ENCODE measurements around the gene MICAL3. TPM values are rescaled to one million over a fixed set of nuclear protein-coding genes. Genes with fewer than 3 reads are reported as not detected.

Gene MICAL3
- total RNA-seq, 2 experiments from 2014 or later, result 26.4 to 29.7 TPM

- Mint-ChIP-seq H3K4me1 (ENCODE audit: low read depth) (no peaks in the 10 kb centered on the region), H3K27me3 (ENCODE audit: low read depth) (no peaks in the 10 kb centered on the region), H3K36me3 (ENCODE audit: low read depth) (no peaks in the 10 kb centered on the region), H3K27ac (no peak overlapping the region), H3K4me3 (no peak overlapping the region), H3K9me3 (ENCODE audit: insufficient read depth) (no peaks in the 10 kb centered on the region)
- CTCF ChIA-PET, result no interaction called here
- POLR2A ChIA-PET, result no interaction called here
- ATAC-seq, result no peak
- no peak for DNase-seq
Observed at GRCh38 chr22:17906978-17907747, 117.2 kb downstream of the MICAL3 start.

- no peak for DNase-seq
- no peak overlapping the region for H3K4me3 Mint-ChIP-seq
- H3K4me1 Mint-ChIP-seq (ENCODE audit: low read depth), result no peaks in the 10 kb centered on the region
- no peaks in the 10 kb centered on the region for H3K9me3 Mint-ChIP-seq (ENCODE audit: insufficient read depth)
- no peak for ATAC-seq
- no peak overlapping the region for H3K27ac Mint-ChIP-seq
- ChIA-PET CTCF (no interaction called here), POLR2A (no interaction called here)
- no peaks in the 10 kb centered on the region for H3K27me3 Mint-ChIP-seq (ENCODE audit: low read depth)
- H3K36me3 Mint-ChIP-seq (ENCODE audit: low read depth), result no peaks in the 10 kb centered on the region
Observed at GRCh38 chr22:17905445-17905844, 118.9 kb downstream of the MICAL3 start.

DNA sequence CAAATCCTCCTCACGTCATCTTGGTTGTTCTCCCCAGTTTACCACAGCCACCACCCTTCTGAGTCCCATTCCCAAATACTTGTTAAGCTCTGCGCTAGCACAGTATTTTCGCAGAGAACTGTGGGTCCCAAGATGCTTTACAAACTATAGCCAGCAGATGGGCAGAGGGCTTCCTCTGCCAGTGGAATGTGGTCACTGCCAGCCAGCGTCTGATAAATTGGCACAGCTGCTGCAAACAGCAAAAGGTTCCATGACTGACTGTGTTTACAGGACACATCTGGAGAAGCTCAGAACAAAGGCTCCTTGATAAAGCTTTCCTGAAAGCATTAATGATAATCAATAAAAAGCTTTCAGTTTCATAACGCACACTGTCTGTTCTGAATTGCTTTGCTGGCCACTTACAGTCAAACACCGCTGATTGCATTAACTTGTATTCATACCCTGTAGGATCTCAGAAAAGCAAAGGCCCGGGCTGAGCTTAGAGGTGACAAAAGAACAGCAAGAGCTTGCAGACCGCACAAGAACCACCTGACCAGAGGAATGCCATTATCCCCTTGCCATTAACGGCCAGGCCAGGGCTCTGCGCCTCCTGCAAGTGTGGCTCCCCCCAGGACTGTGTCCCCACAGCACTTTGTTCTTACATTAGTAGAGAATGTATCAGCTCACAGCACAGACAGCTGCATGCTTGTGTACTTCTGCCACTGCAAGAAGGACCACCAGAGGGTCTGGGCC is 120.6 kb downstream of the MICAL3 start:
- CTCF ChIA-PET, result interaction anchor here (1.5 kb wide), 1 partner anchor 122 kb away, joined by 5 read pairs; no protein-coding TSS in a partner anchor
- H3K4me1 Mint-ChIP-seq (ENCODE audit: low read depth), result no peaks in the 10 kb centered on the region
- no peak overlapping the region for H3K4me3 Mint-ChIP-seq
- POLR2A ChIA-PET, result no interaction called here
- ATAC-seq (no peak), DNase-seq (no peak)
- H3K27me3 Mint-ChIP-seq (ENCODE audit: low read depth), result no peaks in the 10 kb centered on the region
- H3K36me3 Mint-ChIP-seq (ENCODE audit: low read depth), result no peaks in the 10 kb centered on the region
- H3K27ac Mint-ChIP-seq, result no peak overlapping the region
- no peaks in the 10 kb centered on the region for H3K9me3 Mint-ChIP-seq (ENCODE audit: insufficient read depth)

GRCh38 chr22:17902960-17903359 is 121.4 kb downstream of the MICAL3 start:
- Mint-ChIP-seq H3K9me3 (ENCODE audit: insufficient read depth) (no peaks in the 10 kb centered on the region), H3K27ac (no peak overlapping the region), H3K4me3 (no peak overlapping the region), H3K36me3 (ENCODE audit: low read depth) (no peaks in the 10 kb centered on the region), H3K27me3 (ENCODE audit: low read depth) (no peaks in the 10 kb centered on the region), H3K4me1 (ENCODE audit: low read depth) (no peaks in the 10 kb centered on the region)
- POLR2A ChIA-PET, result no interaction called here
- CTCF ChIA-PET, result interaction anchor here (1.5 kb wide), 1 partner anchor 123 kb away, joined by 5 read pairs; no protein-coding TSS in a partner anchor
- no peak for ATAC-seq
- no peak for DNase-seq

DNA sequence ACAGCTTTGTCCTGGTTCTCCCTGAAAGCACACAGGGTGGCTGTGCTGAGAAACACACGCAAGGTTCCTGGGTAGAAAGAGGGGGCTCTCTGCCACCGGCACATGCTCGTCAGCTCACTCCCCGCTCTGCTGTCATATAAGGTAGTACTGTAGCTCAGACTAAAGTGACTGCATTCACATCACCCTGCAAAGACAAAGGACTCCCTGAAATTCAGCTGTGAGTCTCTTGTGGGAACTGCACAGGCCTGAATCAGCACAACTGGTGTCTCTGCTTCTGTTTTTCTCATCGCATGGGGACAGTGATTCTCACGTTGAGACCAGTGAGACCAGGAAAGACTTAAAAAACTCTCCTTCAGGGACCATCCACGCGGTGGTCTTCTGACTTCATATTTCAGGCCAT is 126.0 kb downstream of the MICAL3 start:
- Mint-ChIP-seq H3K27ac (no peak overlapping the region), H3K27me3 (ENCODE audit: low read depth) (no peaks in the 10 kb centered on the region), H3K36me3 (ENCODE audit: low read depth) (peaks cover 11% of the 10 kb centered on the region), H3K4me1 (ENCODE audit: low read depth) (no peaks in the 10 kb centered on the region), H3K9me3 (ENCODE audit: insufficient read depth) (no peaks in the 10 kb centered on the region), H3K4me3 (no peak overlapping the region)
- CTCF ChIA-PET, result no interaction called here
- DNase-seq (no peak), ATAC-seq (no peak)
- POLR2A ChIA-PET, result no interaction called here

GRCh38 chr22:17897858-17898257 is 126.5 kb downstream of the MICAL3 start:
- ATAC-seq (no peak), DNase-seq (no peak)
- H3K4me3 Mint-ChIP-seq, result no peak overlapping the region
- CTCF ChIA-PET, result no interaction called here
- no peaks in the 10 kb centered on the region for H3K4me1 Mint-ChIP-seq (ENCODE audit: low read depth)
- POLR2A ChIA-PET, result no interaction called here
- no peaks in the 10 kb centered on the region for H3K27me3 Mint-ChIP-seq (ENCODE audit: low read depth)
- H3K9me3 Mint-ChIP-seq (ENCODE audit: insufficient read depth), result no peaks in the 10 kb centered on the region
- H3K27ac Mint-ChIP-seq, result no peak overlapping the region
- H3K36me3 Mint-ChIP-seq (ENCODE audit: low read depth), result peaks cover 12% of the 10 kb centered on the region

- H3K4me1 Mint-ChIP-seq (ENCODE audit: low read depth), result no peaks in the 10 kb centered on the region
- H3K27ac Mint-ChIP-seq, result no peak overlapping the region
- ATAC-seq (no peak), DNase-seq (no peak)
- CTCF ChIA-PET, result no interaction called here
- POLR2A ChIA-PET, result no interaction called here
- no peaks in the 10 kb centered on the region for H3K27me3 Mint-ChIP-seq (ENCODE audit: low read depth)
- H3K9me3 Mint-ChIP-seq (ENCODE audit: insufficient read depth), result no peaks in the 10 kb centered on the region
- no peak overlapping the region for H3K4me3 Mint-ChIP-seq
- H3K36me3 Mint-ChIP-seq (ENCODE audit: low read depth), result peaks cover 12% of the 10 kb centered on the region
Observed at GRCh38 chr22:17897426-17897825, 126.9 kb downstream of the MICAL3 start.

GRCh38 chr22:17896586-17896985 is 127.8 kb downstream of the MICAL3 start:
- Mint-ChIP-seq H3K4me1 (ENCODE audit: low read depth) (no peaks in the 10 kb centered on the region), H3K9me3 (ENCODE audit: insufficient read depth) (no peaks in the 10 kb centered on the region), H3K36me3 (ENCODE audit: low read depth) (peaks cover 12% of the 10 kb centered on the region), H3K4me3 (no peak overlapping the region), H3K27me3 (ENCODE audit: low read depth) (no peaks in the 10 kb centered on the region), H3K27ac (no peak overlapping the region)
- ChIA-PET CTCF (no interaction called here), POLR2A (no interaction called here)
- DNase-seq, result no peak
- no peak for ATAC-seq

GRCh38 chr22:17893900-17894535 is 130.3 kb downstream of the MICAL3 start:
- no peaks in the 10 kb centered on the region for H3K9me3 Mint-ChIP-seq (ENCODE audit: insufficient read depth)
- no peak overlapping the region for H3K27ac Mint-ChIP-seq
- ChIA-PET POLR2A (no interaction called here), CTCF (no interaction called here)
- H3K4me1 Mint-ChIP-seq (ENCODE audit: low read depth), result no peaks in the 10 kb centered on the region
- ATAC-seq (no peak), DNase-seq (no peak)
- no peaks in the 10 kb centered on the region for H3K27me3 Mint-ChIP-seq (ENCODE audit: low read depth)
- H3K4me3 Mint-ChIP-seq, result no peak overlapping the region
- peaks cover 12% of the 10 kb centered on the region for H3K36me3 Mint-ChIP-seq (ENCODE audit: low read depth)

DNA sequence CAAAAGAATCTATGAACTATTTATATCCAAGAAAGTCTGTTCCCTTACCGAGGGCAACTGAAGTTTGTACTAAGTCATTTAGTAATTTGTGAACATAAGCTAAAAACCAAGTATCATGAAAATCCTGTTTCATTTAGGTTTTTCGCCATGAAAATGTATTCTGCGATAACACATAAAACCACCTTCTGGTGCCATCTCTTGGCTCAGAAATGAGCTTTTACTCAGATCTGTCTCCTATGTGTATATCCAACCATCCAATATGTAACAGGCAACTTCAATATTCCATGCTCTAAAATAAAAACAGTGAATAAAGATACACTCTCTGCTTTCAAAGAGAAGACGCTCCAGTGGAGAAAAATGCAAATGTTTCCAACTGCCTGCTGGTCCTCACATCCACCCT is 132.0 kb downstream of the MICAL3 start:
- POLR2A ChIA-PET, result no interaction called here
- CTCF ChIA-PET, result interaction anchor here (1.3 to 1.5 kb wide), 2 partner anchors 13 to 62 kb away, joined by 5 read pairs; no protein-coding TSS in a partner anchor
- ATAC-seq, result no peak
- Mint-ChIP-seq H3K27ac (no peak overlapping the region), H3K4me1 (ENCODE audit: low read depth) (no peaks in the 10 kb centered on the region), H3K9me3 (ENCODE audit: insufficient read depth) (no peaks in the 10 kb centered on the region), H3K36me3 (ENCODE audit: low read depth) (peaks cover 12% of the 10 kb centered on the region), H3K4me3 (no peak overlapping the region), H3K27me3 (ENCODE audit: low read depth) (no peaks in the 10 kb centered on the region)
- no peak for DNase-seq

- CTCF ChIA-PET, result interaction anchor here (1.3 to 1.7 kb wide), 3 partner anchors 12 to 66 kb away, joined by 3 to 5 read pairs (median 5); no protein-coding TSS in a partner anchor
- DNase-seq (no peak), ATAC-seq (no peak)
- H3K9me3 Mint-ChIP-seq (ENCODE audit: insufficient read depth), result no peaks in the 10 kb centered on the region
- H3K27me3 Mint-ChIP-seq (ENCODE audit: low read depth), result no peaks in the 10 kb centered on the region
- H3K36me3 Mint-ChIP-seq (ENCODE audit: low read depth), result peaks cover 14% of the 10 kb centered on the region
- H3K27ac Mint-ChIP-seq, result no peak overlapping the region
- no peak overlapping the region for H3K4me3 Mint-ChIP-seq
- H3K4me1 Mint-ChIP-seq (ENCODE audit: low read depth), result no peaks in the 10 kb centered on the region
- POLR2A ChIA-PET, result no interaction called here
Observed at GRCh38 chr22:17891481-17892167, 132.7 kb downstream of the MICAL3 start.

GRCh38 chr22:17890892-17891291 is 133.5 kb downstream of the MICAL3 start:
- H3K27ac Mint-ChIP-seq, result no peak overlapping the region
- no peaks in the 10 kb centered on the region for H3K9me3 Mint-ChIP-seq (ENCODE audit: insufficient read depth)
- POLR2A ChIA-PET, result no interaction called here
- peaks cover 14% of the 10 kb centered on the region for H3K36me3 Mint-ChIP-seq (ENCODE audit: low read depth)
- H3K4me3 Mint-ChIP-seq, result no peak overlapping the region
- CTCF ChIA-PET, result interaction anchor here (0.9 to 1.7 kb wide), 3 partner anchors 61 to 67 kb away, joined by 3 to 5 read pairs (median 4); no protein-coding TSS in a partner anchor
- no peaks in the 10 kb centered on the region for H3K27me3 Mint-ChIP-seq (ENCODE audit: low read depth)
- ATAC-seq, result no peak
- no peaks in the 10 kb centered on the region for H3K4me1 Mint-ChIP-seq (ENCODE audit: low read depth)
- no peak for DNase-seq

All from activated CD8-positive, alpha-beta T cell treated with anti-CD3 and anti-CD28 coated beads, Interleukin-2, amount 10 ng/mL, durations not matched to agents 7 days and 5 days (primary cell).